HG03378 (cell line): Measurements from ENCODE around the gene MSANTD4.
A peak's percentile ranks its signal among the peaks of the same experiment; 100 is the strongest.
"Not testable (repeated sequence)": the region's sequence is repeated elsewhere in the genome, so short reads cannot be mapped to it uniquely, and the experiment has no call there.

Source experiments
- ATAC-seq: cut with Tn5 transposase; IDR thresholded peaks from one replicate; pipeline ENCODE4 v1.9.1; 2021; ENCODE audit warnings: mild to moderate bottlenecking, moderate library complexity; ENCODE audit not compliant: unreplicated experiment

MSANTD4 gene

GRCh38 chr11:106014620-106015019, 7.4 kb downstream of the MSANTD4 start:
- ATAC-seq: no peak

- no peak for ATAC-seq
These were observed 8.0 kb downstream of the MSANTD4 start for GRCh38 chr11:106014035-106014434.

- ATAC-seq: no peak
These were observed 9.3 kb downstream of the MSANTD4 start for GRCh38 chr11:106012744-106013143.

GRCh38 chr11:106011481-106011880, 10.6 kb downstream of the MSANTD4 start:
- ATAC-seq: no peak

- not testable (repeated sequence) for ATAC-seq
These were observed 18.9 kb downstream of the MSANTD4 start for GRCh38 chr11:106003094-106003493.

GRCh38 chr11:106001304-106002012, 20.6 kb downstream of the MSANTD4 start:
- ATAC-seq: no peak

- no peak for ATAC-seq
These were observed 30.2 kb downstream of the MSANTD4 start for GRCh38 chr11:105991888-105992287.

GRCh38 chr11:105989124-105989523, 32.9 kb downstream of the MSANTD4 start:
- ATAC-seq: no peak

GRCh38 chr11:105988197-105988596, 33.8 kb downstream of the MSANTD4 start:
- ATAC-seq: no peak

- ATAC-seq: peak; percentile 49
These were observed 35.5 kb downstream of the MSANTD4 start for GRCh38 chr11:105986554-105986953.

GRCh38 chr11:105979997-105980703, 41.9 kb downstream of the MSANTD4 start:
- no peak for ATAC-seq

GRCh38 chr11:105975128-105975527, 46.9 kb downstream of the MSANTD4 start:
- ATAC-seq: no peak

GRCh38 chr11:105969756-105970155, 52.3 kb downstream of the MSANTD4 start:
- ATAC-seq: no peak

GRCh38 chr11:105968021-105968697, 53.9 kb downstream of the MSANTD4 start:
- ATAC-seq: no peak

- no peak for ATAC-seq
These were observed 61.5 kb downstream of the MSANTD4 start for GRCh38 chr11:105960252-105961245.
